GM12864 (cell line): ENCODE results near the gene KIAA1614.

ENCODE experiments used
- DNase-seq: peaks from one replicate; pipeline ENCODE4 v3.0.0-alpha.2; 2011; ENCODE audit warnings: low read depth
- H3K4me3 ChIP-seq: 2 replicates; pipeline ENCODE4 v1.5.1; 2011; ENCODE audit warnings: mild to moderate bottlenecking, low read depth, low read length, control low read depth
- CTCF ChIP-seq: IDR thresholded peaks from 2 replicates; pipeline ENCODE4 v1.5.1; 2011; ENCODE audit warnings: low read depth, mild to moderate bottlenecking, moderate library complexity, low read length, control low read depth, inconsistent platforms; ENCODE audit errors: missing control alignments

Gene KIAA1614

GRCh38 chr1:180921386-180921785 lies 8.7 kb downstream of the KIAA1614 start:
- H3K4me3 ChIP-seq: no peak overlapping the region
- no peak for DNase-seq
- no peak for TF ChIP-seq CTCF

- DNase-seq: no peak
- no peak overlapping the region for H3K4me3 ChIP-seq
- no peak for TF ChIP-seq CTCF
These were observed 9.4 kb downstream of the KIAA1614 start for GRCh38 chr1:180921891-180922630.

DNA sequence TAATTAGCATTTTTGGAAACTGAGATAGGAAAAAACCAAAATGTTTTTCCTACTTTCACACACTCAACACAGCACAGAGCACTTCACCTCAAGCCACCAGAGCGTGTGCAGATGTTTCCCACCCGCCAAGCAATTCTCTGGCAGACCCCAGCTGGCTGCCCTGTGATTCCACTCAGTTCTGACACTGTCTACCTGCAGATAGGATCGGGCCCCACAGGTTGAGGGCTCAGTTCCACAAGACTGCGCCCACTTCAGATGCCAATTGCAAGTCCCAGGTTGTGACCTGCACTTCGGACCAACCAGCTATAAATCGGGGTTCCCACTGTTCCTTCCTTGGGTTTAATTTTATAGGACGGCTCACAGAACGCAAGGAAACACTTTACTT lies 9.9 kb downstream of the KIAA1614 start:
- DNase-seq: no peak
- TF ChIP-seq CTCF: no peak
- H3K4me3 ChIP-seq: no peak overlapping the region

GRCh38 chr1:180923021-180923841 lies 10.5 kb downstream of the KIAA1614 start:
- no peak for DNase-seq
- TF ChIP-seq CTCF: no peak
- H3K4me3 ChIP-seq: no peak overlapping the region

GRCh38 chr1:180923887-180924286 lies 11.2 kb downstream of the KIAA1614 start:
- H3K4me3 ChIP-seq: no peak overlapping the region
- DNase-seq: no peak
- TF ChIP-seq CTCF: no peak

DNA sequence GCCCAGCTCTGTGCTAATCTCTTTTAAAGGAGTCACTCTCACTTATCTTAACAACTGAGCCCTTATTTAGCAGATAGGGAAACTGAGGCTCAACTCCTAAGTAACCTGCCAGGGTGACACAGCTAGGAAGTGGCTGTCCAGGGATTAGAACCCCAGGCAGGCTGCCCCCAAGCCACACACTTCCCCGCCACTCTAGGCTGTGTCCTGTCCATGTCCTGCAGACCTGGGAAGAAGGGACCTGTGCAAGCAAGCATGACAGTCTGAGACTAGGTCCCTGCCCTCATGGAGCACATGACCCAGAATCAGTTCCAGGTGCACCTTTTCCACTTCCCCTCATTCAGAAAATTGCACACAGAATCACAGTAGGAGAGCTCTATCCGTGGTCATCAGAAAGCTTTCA lies 12.2 kb downstream of the KIAA1614 start:
- no peak for DNase-seq
- TF ChIP-seq CTCF: no peak
- H3K4me3 ChIP-seq: no peak overlapping the region
